IMR-90 (cell line): ENCODE data around the gene TIAM1. TPM values are rescaled to one million over a fixed set of nuclear protein-coding genes. Genes with fewer than 3 reads are reported as not detected.

ENCODE experiments used
- ATAC-seq: fragments of 200-7000 bp; cut with Tn5 transposase; 2 replicates; pipeline ENCODE4 v1.9.1; 2020; ENCODE audit warnings: low read depth, mild to moderate bottlenecking, moderate library complexity
- BruUV-seq: library from RNA; stranded (reverse); fragments of 400-500 nt; replicated peaks from 2 replicates; lab custom pipeline; 2021; lab: Mats Ljungman, UMichigan
- CTCF ChIA-PET: fragments of 300-600 bp; formaldehyde crosslinking; extraction: SDS; loops from one replicate; lab custom pipeline; 2021; ENCODE audit warnings: antibody characterized with exemption; lab: Yijun Ruan, JAX
- POLR2A ChIA-PET: fragments of 300-600 bp; sonication (Branson Sonifier 250); formaldehyde crosslinking; loops from one replicate; lab custom pipeline; 2022; ENCODE audit warnings: antibody characterized with exemption; ENCODE audit not compliant: unreplicated experiment; lab: Charles Lee
- DNase-seq: peaks from one replicate; pipeline ENCODE4 v3.0.0; 2013
- H2AFZ ChIP-seq: replicated peaks from 2 replicates; pipeline ENCODE3; 2013; ENCODE audit warnings: low read length, mild to moderate bottlenecking; ENCODE audit not compliant: poor library complexity
- H2AK5ac ChIP-seq: 2 replicates; pipeline ENCODE4 v1.6.1; 2013; ENCODE audit warnings: low read depth, low read length, inconsistent platforms
- H2AK9ac ChIP-seq: replicated peaks from 2 replicates; pipeline ENCODE3; 2013; ENCODE audit warnings: mild to moderate bottlenecking, low read depth, low read length, moderate library complexity; ENCODE audit not compliant: poor library complexity
- H2BK120ac ChIP-seq: 2 replicates; pipeline ENCODE4 v1.6.1; 2013; ENCODE audit warnings: low read depth, low read length, inconsistent platforms
- H2BK15ac ChIP-seq: 3 replicates; pipeline ENCODE4 v1.6.1; 2013; ENCODE audit warnings: low read depth, low read length, inconsistent platforms
- H2BK20ac ChIP-seq: 2 replicates; pipeline ENCODE4 v1.6.1; 2013; ENCODE audit warnings: low read depth, mild to moderate bottlenecking, inconsistent platforms, low read length, moderate library complexity
- H2BK5ac ChIP-seq: 2 replicates; pipeline ENCODE4 v1.6.1; 2013; ENCODE audit warnings: mild to moderate bottlenecking, low read depth, low read length, inconsistent platforms; ENCODE audit not compliant: poor library complexity, severe bottlenecking
- H3K14ac ChIP-seq: replicated peaks from 2 replicates; pipeline ENCODE4 v1.6.1; 2013; ENCODE audit warnings: low read depth, low read length, inconsistent platforms
- H3K18ac ChIP-seq: 2 replicates; pipeline ENCODE4 v1.6.1; 2013; ENCODE audit warnings: low read depth, low read length, control low read depth
- H3K23ac ChIP-seq: 2 replicates; pipeline ENCODE4 v1.6.1; 2013; ENCODE audit warnings: low read depth, low read length, inconsistent platforms
- H3K27ac ChIP-seq: 2 replicates; pipeline ENCODE4 v1.5.1; 2013; ENCODE audit warnings: mild to moderate bottlenecking, control low read depth, low read length; ENCODE audit not compliant: insufficient read depth
- H3K27me3 ChIP-seq: 2 replicates; pipeline ENCODE4 v1.6.1; 2013; ENCODE audit warnings: low read length; ENCODE audit not compliant: control insufficient read depth, insufficient read depth
- H3K36me3 ChIP-seq: 2 replicates; pipeline ENCODE4 v1.6.1; 2013; ENCODE audit warnings: low read length, mixed read lengths; ENCODE audit not compliant: control insufficient read depth, insufficient read depth
- H3K4ac ChIP-seq: 2 replicates; pipeline ENCODE4 v1.6.1; 2013; ENCODE audit warnings: low read depth, low read length, inconsistent platforms
- H3K4me1 ChIP-seq: 2 replicates; pipeline ENCODE4 v1.6.1; 2013; ENCODE audit warnings: low read length, mixed read lengths; ENCODE audit not compliant: control insufficient read depth, insufficient read depth
- H3K4me2 ChIP-seq: 2 replicates; pipeline ENCODE4 v1.6.1; 2013; ENCODE audit warnings: low read depth, mild to moderate bottlenecking, control low read depth, low read length, moderate library complexity
- H3K4me3 ChIP-seq: 2 replicates; pipeline ENCODE4 v1.5.1; 2013; ENCODE audit warnings: low read depth, mild to moderate bottlenecking, control low read depth, low read length, moderate library complexity; ENCODE audit not compliant: insufficient read depth
- H3K56ac ChIP-seq: 2 replicates; pipeline ENCODE4 v1.6.1; 2013; ENCODE audit warnings: low read length, inconsistent platforms; ENCODE audit not compliant: insufficient read depth; ENCODE audit errors: extremely low read depth
- H3K79me1 ChIP-seq, 2 experiments: 2 replicates each; pipeline ENCODE4 v1.6.1; 2013; ENCODE audit warnings: low read length in 2 of 2, inconsistent platforms in 1 of 2, low read depth in 1 of 2
- H3K9ac ChIP-seq: 2 replicates; pipeline ENCODE4 v1.6.1; 2013; ENCODE audit warnings: low read depth, low read length, control low read depth
- H3K9me1 ChIP-seq: 2 replicates; pipeline ENCODE4 v1.6.1; 2013; ENCODE audit warnings: low read length, inconsistent platforms; ENCODE audit not compliant: insufficient read depth
- H3K9me3 ChIP-seq: 2 replicates; pipeline ENCODE4 v1.6.1; 2013; ENCODE audit warnings: low read length; ENCODE audit not compliant: control insufficient read depth, insufficient read depth
- H4K20me1 ChIP-seq: 2 replicates; pipeline ENCODE4 v1.6.1; 2013; ENCODE audit warnings: low read length, inconsistent platforms; ENCODE audit not compliant: insufficient read depth
- H4K5ac ChIP-seq: 2 replicates; pipeline ENCODE4 v1.6.1; 2013; ENCODE audit warnings: mild to moderate bottlenecking, low read depth, low read length, control low read depth
- H4K8ac ChIP-seq, 2 experiments: 2 replicates each; pipeline ENCODE4 v1.6.1; 2013; ENCODE audit warnings: low read depth in 2 of 2, low read length in 2 of 2, control low read depth in 1 of 2, inconsistent platforms in 1 of 2
- H4K91ac ChIP-seq: 2 replicates; pipeline ENCODE4 v1.6.1; 2013; ENCODE audit warnings: low read depth, low read length, inconsistent platforms; ENCODE audit not compliant: insufficient read depth
- BHLHE40 ChIP-seq: fragments of 150-350 bp; IDR thresholded peaks from 2 replicates; pipeline ENCODE4 v1.6.1; 2016; ENCODE audit warnings: mild to moderate bottlenecking, low read depth, low read length
- CEBPB ChIP-seq: IDR thresholded peaks from 2 replicates; pipeline ENCODE4 v1.6.1; 2012; ENCODE audit warnings: low read depth, low read length, improper control_type of control experiment
- CHD1 ChIP-seq: IDR thresholded peaks from 2 replicates; pipeline ENCODE4 v1.6.1; 2012; ENCODE audit warnings: low read depth, low read length, improper control_type of control experiment
- FOS ChIP-seq: fragments of 150-350 bp; IDR thresholded peaks from 2 replicates; pipeline ENCODE4 v1.6.1; 2016; ENCODE audit warnings: low read depth, low read length
- MAFK ChIP-seq: IDR thresholded peaks from 2 replicates; pipeline ENCODE4 v1.6.1; 2012; ENCODE audit warnings: low read depth, low read length, improper control_type of control experiment
- MAZ ChIP-seq: IDR thresholded peaks from 2 replicates; pipeline ENCODE4 v1.6.1; 2012; ENCODE audit warnings: low read depth, mild to moderate bottlenecking, low read length, improper control_type of control experiment, moderate library complexity, borderline replicate concordance
- MXI1 ChIP-seq: IDR thresholded peaks from 2 replicates; pipeline ENCODE4 v1.6.1; 2012; ENCODE audit warnings: low read depth, mild to moderate bottlenecking, low read length, moderate library complexity, borderline replicate concordance
- NFE2L2 ChIP-seq: fragments of 150-350 bp; IDR thresholded peaks from 2 replicates; pipeline ENCODE4 v1.6.1; 2016; ENCODE audit warnings: low read depth, mild to moderate bottlenecking, low read length
- POLR2A ChIP-seq: IDR thresholded peaks from 2 replicates; pipeline ENCODE4 v1.6.1; 2012; ENCODE audit warnings: mild to moderate bottlenecking, low read depth, low read length
- RAD21 ChIP-seq: IDR thresholded peaks from 2 replicates; pipeline ENCODE4 v1.6.1; 2012; ENCODE audit warnings: low read length, improper control_type of control experiment
- RCOR1 ChIP-seq: IDR thresholded peaks from 2 replicates; pipeline ENCODE4 v1.6.1; 2012; ENCODE audit warnings: mild to moderate bottlenecking, low read length, improper control_type of control experiment; ENCODE audit not compliant: insufficient replicate concordance
- RFX5 ChIP-seq: IDR thresholded peaks from 2 replicates; pipeline ENCODE4 v1.8.0; 2012; ENCODE audit warnings: low read depth, mild to moderate bottlenecking, low read length, moderate library complexity
- SMC3 ChIP-seq: fragments of 150-350 bp; IDR thresholded peaks from 2 replicates; pipeline ENCODE4 v1.6.1; 2016; ENCODE audit warnings: low read depth, mild to moderate bottlenecking, antibody characterized with exemption, low read length, moderate library complexity
- USF2 ChIP-seq: fragments of 150-350 bp; IDR thresholded peaks from 2 replicates; pipeline ENCODE4 v1.6.1; 2017; ENCODE audit warnings: mild to moderate bottlenecking, antibody characterized with exemption, low read length, low read depth
- WGBS, 2 experiments: methylation state at CpG; one replicate each; pipeline versions ENCODE4 v1.1.5 to v1.1.7; 2013; ENCODE audit warnings: missing lambda C conversion rate in 2 of 2; ENCODE audit not compliant: insufficient read length in 1 of 2; ENCODE audit errors: extremely low coverage in 2 of 2; 5-methylcytosine and 5-hydroxymethylcytosine counted together
- dilution Hi-C: fragments of 300-500 bp; cut with HindIII; formaldehyde crosslinking; loops from one replicate; pipeline ENCODE4 v1.14.3; 2018; ENCODE audit warnings: low sequenced_read_pairs; ENCODE audit not compliant: unreplicated experiment
- in situ Hi-C: fragments of 300-500 bp; cut with MboI; formaldehyde crosslinking; loops from 3 replicates; pipeline ENCODE4 v1.14.3; 2019; ENCODE audit warnings: low sequenced_read_pairs, inconsistent platforms, mixed read lengths
- intact Hi-C: fragments of 100-400 bp; cut with micrococcal nuclease; formaldehyde crosslinking; loops from 2 replicates; pipeline ENCODE4 v1.10.0; 2022
- polyA plus RNA-seq, 3 experiments: library from polyadenylated mRNA; depleted of rRNA; stranded (reverse); fragments of >200 nt; gene quantifications; 2 replicates each; pipeline ENCODE4 v1.2.3, GENCODE V29; 2012; ENCODE audit warnings: low replicate concordance in 1 of 3
- total RNA-seq: library from RNA; depleted of rRNA; stranded (reverse); fragments of >200 nt; gene quantifications from 2 replicates; pipeline ENCODE4 v1.2.3, GENCODE V29; 2012
- TF ChIP-seq, protein P1 (sequence below): fragments of 150-350 bp; IDR thresholded peaks from 2 replicates; pipeline ENCODE4 v1.6.1; 2016; ENCODE audit warnings: low read depth, mild to moderate bottlenecking, low read length, moderate library complexity, borderline replicate concordance
- TF ChIP-seq, protein P2 (sequence below): conservative IDR thresholded peaks from 2 replicates; pipeline ENCODE4 v1.5.1; 2012; ENCODE audit warnings: mild to moderate bottlenecking, low read depth, low read length, improper control_type of control experiment

TIAM1 gene
- total and polyA plus RNA-seq, 2 of the 4 experiments (the other 2 are of a cell fraction): 2.9 to 9.3 TPM

GRCh38 chr21:31386006-31386405 lies 41.9 kb upstream of the TIAM1 start:
- no peaks in the 10 kb centered on the region for H4K20me1 ChIP-seq
- no peak overlapping the region for H2BK20ac ChIP-seq
- ChIA-PET CTCF (no interaction called here), POLR2A (no interaction called here)
- H3K14ac ChIP-seq: no peak overlapping the region
- in situ Hi-C loops: no loop called here
- WGBS, 2 experiments: no CpG with 5 or more reads among the region's 5 CpGs
- no peaks in the 10 kb centered on the region for H3K9me1 ChIP-seq
- H4K8ac ChIP-seq: no peak overlapping the region
- no peak overlapping the region for H3K18ac ChIP-seq
- H3K56ac ChIP-seq: no peak overlapping the region
- H2AFZ ChIP-seq: no peak overlapping the region
- H2BK5ac ChIP-seq: no peak overlapping the region
- H2BK120ac ChIP-seq: no peak overlapping the region
- no peak overlapping the region for H2BK15ac ChIP-seq
- dilution Hi-C loops: no loop called here
- H3K9me3 ChIP-seq: no peaks in the 10 kb centered on the region
- no peaks in the 10 kb centered on the region for H3K27me3 ChIP-seq
- no peak overlapping the region for H2AK5ac ChIP-seq
- no peaks in the 10 kb centered on the region for H3K79me1 ChIP-seq
- no peak overlapping the region for H4K5ac ChIP-seq
- no peak overlapping the region for H3K23ac ChIP-seq
- H3K27ac ChIP-seq: no peak overlapping the region
- intact Hi-C loops: no loop called here
- no peak overlapping the region for H2AK9ac ChIP-seq
- no TSS peak for BruUV-seq
- TF ChIP-seq MAZ (no peak), BHLHE40 (no peak), MXI1 (no peak), USF2 (no peak), RAD21 (no peak), MAFK (no peak), CHD1 (no peak), NFE2L2 (no peak), POLR2A (no peak), FOS (no peak), RCOR1 (no peak), SMC3 (no peak), CEBPB (no peak), RFX5 (no peak)
- TF ChIP-seq, protein P1, sequence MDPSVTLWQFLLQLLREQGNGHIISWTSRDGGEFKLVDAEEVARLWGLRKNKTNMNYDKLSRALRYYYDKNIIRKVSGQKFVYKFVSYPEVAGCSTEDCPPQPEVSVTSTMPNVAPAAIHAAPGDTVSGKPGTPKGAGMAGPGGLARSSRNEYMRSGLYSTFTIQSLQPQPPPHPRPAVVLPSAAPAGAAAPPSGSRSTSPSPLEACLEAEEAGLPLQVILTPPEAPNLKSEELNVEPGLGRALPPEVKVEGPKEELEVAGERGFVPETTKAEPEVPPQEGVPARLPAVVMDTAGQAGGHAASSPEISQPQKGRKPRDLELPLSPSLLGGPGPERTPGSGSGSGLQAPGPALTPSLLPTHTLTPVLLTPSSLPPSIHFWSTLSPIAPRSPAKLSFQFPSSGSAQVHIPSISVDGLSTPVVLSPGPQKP: no peak
- TF ChIP-seq, protein P2, sequence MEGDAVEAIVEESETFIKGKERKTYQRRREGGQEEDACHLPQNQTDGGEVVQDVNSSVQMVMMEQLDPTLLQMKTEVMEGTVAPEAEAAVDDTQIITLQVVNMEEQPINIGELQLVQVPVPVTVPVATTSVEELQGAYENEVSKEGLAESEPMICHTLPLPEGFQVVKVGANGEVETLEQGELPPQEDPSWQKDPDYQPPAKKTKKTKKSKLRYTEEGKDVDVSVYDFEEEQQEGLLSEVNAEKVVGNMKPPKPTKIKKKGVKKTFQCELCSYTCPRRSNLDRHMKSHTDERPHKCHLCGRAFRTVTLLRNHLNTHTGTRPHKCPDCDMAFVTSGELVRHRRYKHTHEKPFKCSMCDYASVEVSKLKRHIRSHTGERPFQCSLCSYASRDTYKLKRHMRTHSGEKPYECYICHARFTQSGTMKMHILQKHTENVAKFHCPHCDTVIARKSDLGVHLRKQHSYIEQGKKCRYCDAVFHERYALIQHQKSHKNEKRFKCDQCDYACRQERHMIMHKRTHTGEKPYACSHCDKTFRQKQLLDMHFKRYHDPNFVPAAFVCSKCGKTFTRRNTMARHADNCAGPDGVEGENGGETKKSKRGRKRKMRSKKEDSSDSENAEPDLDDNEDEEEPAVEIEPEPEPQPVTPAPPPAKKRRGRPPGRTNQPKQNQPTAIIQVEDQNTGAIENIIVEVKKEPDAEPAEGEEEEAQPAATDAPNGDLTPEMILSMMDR: no peak
- H3K4me3 ChIP-seq: no peak overlapping the region
- H3K4ac ChIP-seq: no peak overlapping the region
- no peak overlapping the region for H3K4me2 ChIP-seq
- no peaks in the 10 kb centered on the region for H3K36me3 ChIP-seq
- ATAC-seq (no peak), DNase-seq (no peak)
- no peaks in the 10 kb centered on the region for H3K4me1 ChIP-seq
- H3K9ac ChIP-seq: no peak overlapping the region
- no peak overlapping the region for H4K91ac ChIP-seq
